AG09319 (cell line): Measurements from ENCODE around the gene ST6GALNAC4.

Source experiments
- DNase-seq: peaks from one replicate; pipeline ENCODE4 v3.0.0-alpha.2; 2010; ENCODE audit warnings: low read depth; ENCODE audit errors: extremely low read depth
- CTCF ChIP-seq: IDR thresholded peaks from 2 replicates; pipeline ENCODE4 v1.5.1; 2011; ENCODE audit warnings: low read depth, mild to moderate bottlenecking, inconsistent platforms, low read length, moderate library complexity

The ST6GALNAC4 gene

GRCh38 chr9:127928676-127929624 is 12.1 kb upstream of the ST6GALNAC4 start:
- no peak for DNase-seq
- no peak for TF ChIP-seq CTCF

- TF ChIP-seq CTCF, result no peak
- no peak for DNase-seq
These were observed 11.3 kb upstream of the ST6GALNAC4 start for GRCh38 chr9:127927988-127928675.

- DNase-seq, result no peak
- no peak for TF ChIP-seq CTCF
These were observed 10.6 kb upstream of the ST6GALNAC4 start for GRCh38 chr9:127927201-127927987.

GRCh38 chr9:127926906-127927200 is 10.0 kb upstream of the ST6GALNAC4 start:
- no peak for TF ChIP-seq CTCF
- no peak for DNase-seq

- no peak for TF ChIP-seq CTCF
- no peak for DNase-seq
These were observed 9.4 kb upstream of the ST6GALNAC4 start for GRCh38 chr9:127925959-127926905.

- no peak for DNase-seq
- TF ChIP-seq CTCF, result no peak
These were observed 8.0 kb upstream of the ST6GALNAC4 start for GRCh38 chr9:127924736-127925444.
